HepG2 (cell line): ENCODE measurements around the gene C3orf85.

Experiments
- KDM6A ChIP-seq: IDR thresholded peaks from 2 replicates; pipeline ENCODE4 v1.6.1; 2016; ENCODE audit warnings: low read depth
- TF ChIP-seq, protein P1 (sequence below): sonication (generic); formaldehyde crosslinking; IDR thresholded peaks from 2 replicates; pipeline ENCODE4 v1.5.0; 2020; ENCODE audit warnings: mild to moderate bottlenecking, missing genetic modification reagents
- TF ChIP-seq, protein P2 (sequence below): sonication (generic); formaldehyde crosslinking; IDR thresholded peaks from 2 replicates; pipeline ENCODE4 v1.4.0; 2020; ENCODE audit warnings: low read depth, mild to moderate bottlenecking, missing genetic modification reagents
- TF ChIP-seq, protein P3 (sequence below), 2 experiments: IDR thresholded peaks; 2 replicates each; pipeline ENCODE4 v1.6.1; 2011 to 2012; ENCODE audit warnings: low read length in 2 of 2, borderline replicate concordance in 1 of 2, low read depth in 1 of 2, mild to moderate bottlenecking in 1 of 2, moderate library complexity in 1 of 2

DNA sequence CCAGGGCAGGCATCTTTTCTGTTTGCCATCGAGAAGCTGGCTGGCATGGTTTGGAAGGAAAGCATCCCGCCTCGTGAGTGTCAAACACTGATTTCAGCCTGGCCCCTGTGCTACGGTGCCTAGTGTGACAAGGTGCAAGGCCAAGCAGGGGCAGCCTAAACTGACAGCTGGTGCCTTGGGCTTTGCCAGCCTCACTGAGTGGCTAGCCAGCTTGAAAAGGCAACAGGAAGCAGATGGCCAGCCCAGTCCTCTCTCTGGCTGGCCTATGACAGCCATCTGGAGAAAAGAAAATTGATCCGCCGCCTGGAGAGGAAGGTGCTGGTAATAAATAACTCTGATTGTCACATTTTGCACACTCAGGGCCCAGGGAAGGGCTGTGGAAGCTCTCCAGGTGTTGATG is 52.2 kb downstream of the C3orf85 start:
- TF ChIP-seq, protein P1, sequence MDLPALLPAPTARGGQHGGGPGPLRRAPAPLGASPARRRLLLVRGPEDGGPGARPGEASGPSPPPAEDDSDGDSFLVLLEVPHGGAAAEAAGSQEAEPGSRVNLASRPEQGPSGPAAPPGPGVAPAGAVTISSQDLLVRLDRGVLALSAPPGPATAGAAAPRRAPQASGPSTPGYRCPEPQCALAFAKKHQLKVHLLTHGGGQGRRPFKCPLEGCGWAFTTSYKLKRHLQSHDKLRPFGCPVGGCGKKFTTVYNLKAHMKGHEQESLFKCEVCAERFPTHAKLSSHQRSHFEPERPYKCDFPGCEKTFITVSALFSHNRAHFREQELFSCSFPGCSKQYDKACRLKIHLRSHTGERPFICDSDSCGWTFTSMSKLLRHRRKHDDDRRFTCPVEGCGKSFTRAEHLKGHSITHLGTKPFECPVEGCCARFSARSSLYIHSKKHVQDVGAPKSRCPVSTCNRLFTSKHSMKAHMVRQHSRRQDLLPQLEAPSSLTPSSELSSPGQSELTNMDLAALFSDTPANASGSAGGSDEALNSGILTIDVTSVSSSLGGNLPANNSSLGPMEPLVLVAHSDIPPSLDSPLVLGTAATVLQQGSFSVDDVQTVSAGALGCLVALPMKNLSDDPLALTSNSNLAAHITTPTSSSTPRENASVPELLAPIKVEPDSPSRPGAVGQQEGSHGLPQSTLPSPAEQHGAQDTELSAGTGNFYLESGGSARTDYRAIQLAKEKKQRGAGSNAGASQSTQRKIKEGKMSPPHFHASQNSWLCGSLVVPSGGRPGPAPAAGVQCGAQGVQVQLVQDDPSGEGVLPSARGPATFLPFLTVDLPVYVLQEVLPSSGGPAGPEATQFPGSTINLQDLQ (CRISPR knock-in tag): no peak
- TF ChIP-seq, protein P2, sequence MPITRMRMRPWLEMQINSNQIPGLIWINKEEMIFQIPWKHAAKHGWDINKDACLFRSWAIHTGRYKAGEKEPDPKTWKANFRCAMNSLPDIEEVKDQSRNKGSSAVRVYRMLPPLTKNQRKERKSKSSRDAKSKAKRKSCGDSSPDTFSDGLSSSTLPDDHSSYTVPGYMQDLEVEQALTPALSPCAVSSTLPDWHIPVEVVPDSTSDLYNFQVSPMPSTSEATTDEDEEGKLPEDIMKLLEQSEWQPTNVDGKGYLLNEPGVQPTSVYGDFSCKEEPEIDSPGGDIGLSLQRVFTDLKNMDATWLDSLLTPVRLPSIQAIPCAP (CRISPR knock-in tag): no peak
- TF ChIP-seq, protein P3, sequence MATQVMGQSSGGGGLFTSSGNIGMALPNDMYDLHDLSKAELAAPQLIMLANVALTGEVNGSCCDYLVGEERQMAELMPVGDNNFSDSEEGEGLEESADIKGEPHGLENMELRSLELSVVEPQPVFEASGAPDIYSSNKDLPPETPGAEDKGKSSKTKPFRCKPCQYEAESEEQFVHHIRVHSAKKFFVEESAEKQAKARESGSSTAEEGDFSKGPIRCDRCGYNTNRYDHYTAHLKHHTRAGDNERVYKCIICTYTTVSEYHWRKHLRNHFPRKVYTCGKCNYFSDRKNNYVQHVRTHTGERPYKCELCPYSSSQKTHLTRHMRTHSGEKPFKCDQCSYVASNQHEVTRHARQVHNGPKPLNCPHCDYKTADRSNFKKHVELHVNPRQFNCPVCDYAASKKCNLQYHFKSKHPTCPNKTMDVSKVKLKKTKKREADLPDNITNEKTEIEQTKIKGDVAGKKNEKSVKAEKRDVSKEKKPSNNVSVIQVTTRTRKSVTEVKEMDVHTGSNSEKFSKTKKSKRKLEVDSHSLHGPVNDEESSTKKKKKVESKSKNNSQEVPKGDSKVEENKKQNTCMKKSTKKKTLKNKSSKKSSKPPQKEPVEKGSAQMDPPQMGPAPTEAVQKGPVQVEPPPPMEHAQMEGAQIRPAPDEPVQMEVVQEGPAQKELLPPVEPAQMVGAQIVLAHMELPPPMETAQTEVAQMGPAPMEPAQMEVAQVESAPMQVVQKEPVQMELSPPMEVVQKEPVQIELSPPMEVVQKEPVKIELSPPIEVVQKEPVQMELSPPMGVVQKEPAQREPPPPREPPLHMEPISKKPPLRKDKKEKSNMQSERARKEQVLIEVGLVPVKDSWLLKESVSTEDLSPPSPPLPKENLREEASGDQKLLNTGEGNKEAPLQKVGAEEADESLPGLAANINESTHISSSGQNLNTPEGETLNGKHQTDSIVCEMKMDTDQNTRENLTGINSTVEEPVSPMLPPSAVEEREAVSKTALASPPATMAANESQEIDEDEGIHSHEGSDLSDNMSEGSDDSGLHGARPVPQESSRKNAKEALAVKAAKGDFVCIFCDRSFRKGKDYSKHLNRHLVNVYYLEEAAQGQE (IDR thresholded peaks at IDR 0.05; ENCODE audit: borderline replicate concordance in 1 of 2, low read depth in 1 of 2, low read length in 2 of 2): no peak
- no peak for TF ChIP-seq KDM6A (CRISPR knock-in tag)
